ENCODE results near the gene PCDHB15.

Gene PCDHB15

GRCh38 chr5:141260458-141261237, 15.5 kb downstream of the PCDHB15 start:
- DNase-seq (ENCODE audit: low read depth in 2 of 2) = peak in 1 of 2 donors; percentile 19
- no peak for TF ChIP-seq CTCF (IDR thresholded peaks at IDR 0.05; ENCODE audit: low read depth, low read length)
- no peak overlapping the region for H3K4me3 ChIP-seq (replicated peaks in 1 of 2; ENCODE audit: low read depth in 2 of 2, low read length in 2 of 2)

- TF ChIP-seq CTCF (IDR thresholded peaks at IDR 0.05; ENCODE audit: low read depth, low read length) = no peak
- no peak for DNase-seq (ENCODE audit: low read depth in 2 of 2)
- no peak overlapping the region for H3K4me3 ChIP-seq (replicated peaks in 1 of 2; ENCODE audit: low read depth in 2 of 2, low read length in 2 of 2)
Observed at GRCh38 chr5:141261238-141261546, 16.0 kb downstream of the PCDHB15 start.

GRCh38 chr5:141269195-141269594, 24.0 kb downstream of the PCDHB15 start:
- no peak for TF ChIP-seq CTCF (IDR thresholded peaks at IDR 0.05; ENCODE audit: low read depth, low read length)
- DNase-seq (ENCODE audit: low read depth in 2 of 2) = no peak
- no peak overlapping the region for H3K4me3 ChIP-seq (replicated peaks in 1 of 2; ENCODE audit: low read depth in 2 of 2, low read length in 2 of 2)

- no peak for DNase-seq (ENCODE audit: low read depth in 2 of 2)
- no peak for TF ChIP-seq CTCF (IDR thresholded peaks at IDR 0.05; ENCODE audit: low read depth, low read length)
- no peak overlapping the region for H3K4me3 ChIP-seq (replicated peaks in 1 of 2; ENCODE audit: low read depth in 2 of 2, low read length in 2 of 2)
Observed at GRCh38 chr5:141272906-141273305, 27.7 kb downstream of the PCDHB15 start.

GRCh38 chr5:141298376-141298775, 53.2 kb downstream of the PCDHB15 start:
- peak in 1 of 2 donors; percentile 31 for DNase-seq (ENCODE audit: low read depth in 2 of 2)
- TF ChIP-seq CTCF (IDR thresholded peaks at IDR 0.05; ENCODE audit: low read depth, low read length) = no peak

More at GRCh38 chr5:141298376-141298775, 53.2 kb downstream of the PCDHB15 start:
- H3K4me3 ChIP-seq (replicated peaks in 1 of 2; ENCODE audit: low read depth in 2 of 2, low read length in 2 of 2) = no peak overlapping the region

All from cardiac fibroblast (primary cell).